Transverse colon (tissue), 3 donors: Measurements from ENCODE around the gene PRR5.

ENCODE experiments used
- EP300 ChIP-seq: sonication (generic); formaldehyde crosslinking; IDR thresholded peaks from one replicate; pipeline ENCODE4 v1.6.1; 2017; ENCODE audit warnings: antibody characterized with exemption, low read depth
- TF ChIP-seq, protein P1 (sequence below), 5 experiments: fragments of 200-600 bp in 3 of 5; fragments of 450-650 bp in 2 of 5; sonication (generic) in 3 of 5; IDR thresholded peaks; 1 replicate in 2 of 5; 2 replicates in 3 of 5; pipeline ENCODE4 v1.5.1; 2016 to 2017; ENCODE audit warnings: antibody characterized with exemption in 5 of 5, inconsistent platforms in 3 of 5, mild to moderate bottlenecking in 2 of 5, moderate library complexity in 1 of 5

DNA sequence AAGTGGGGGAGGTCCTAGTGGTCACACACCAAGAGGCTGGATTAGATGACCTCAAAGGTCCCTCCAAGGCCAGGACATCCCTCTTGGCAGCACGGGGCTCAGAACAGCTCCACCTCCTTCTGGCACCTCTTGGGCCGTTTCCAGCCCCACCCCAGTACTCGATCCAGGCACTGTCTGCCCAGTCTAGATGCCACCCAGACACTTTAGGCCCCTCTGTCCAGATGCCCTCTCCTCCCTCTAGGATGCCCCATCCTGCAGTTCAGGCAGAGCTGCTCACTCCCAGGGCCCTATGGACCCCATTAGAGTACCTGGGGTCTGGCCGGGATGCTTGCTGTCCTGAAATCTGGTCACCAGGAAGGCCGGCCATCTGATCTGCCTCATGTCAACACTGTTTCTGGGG lies 34.7 kb upstream of the PRR5 start:
- TF ChIP-seq, protein P1, sequence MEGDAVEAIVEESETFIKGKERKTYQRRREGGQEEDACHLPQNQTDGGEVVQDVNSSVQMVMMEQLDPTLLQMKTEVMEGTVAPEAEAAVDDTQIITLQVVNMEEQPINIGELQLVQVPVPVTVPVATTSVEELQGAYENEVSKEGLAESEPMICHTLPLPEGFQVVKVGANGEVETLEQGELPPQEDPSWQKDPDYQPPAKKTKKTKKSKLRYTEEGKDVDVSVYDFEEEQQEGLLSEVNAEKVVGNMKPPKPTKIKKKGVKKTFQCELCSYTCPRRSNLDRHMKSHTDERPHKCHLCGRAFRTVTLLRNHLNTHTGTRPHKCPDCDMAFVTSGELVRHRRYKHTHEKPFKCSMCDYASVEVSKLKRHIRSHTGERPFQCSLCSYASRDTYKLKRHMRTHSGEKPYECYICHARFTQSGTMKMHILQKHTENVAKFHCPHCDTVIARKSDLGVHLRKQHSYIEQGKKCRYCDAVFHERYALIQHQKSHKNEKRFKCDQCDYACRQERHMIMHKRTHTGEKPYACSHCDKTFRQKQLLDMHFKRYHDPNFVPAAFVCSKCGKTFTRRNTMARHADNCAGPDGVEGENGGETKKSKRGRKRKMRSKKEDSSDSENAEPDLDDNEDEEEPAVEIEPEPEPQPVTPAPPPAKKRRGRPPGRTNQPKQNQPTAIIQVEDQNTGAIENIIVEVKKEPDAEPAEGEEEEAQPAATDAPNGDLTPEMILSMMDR (IDR thresholded peaks at IDR 0.05): no peak
- no peak for TF ChIP-seq EP300
